ENCODE measurements around the gene SMARCA2. TPM values are rescaled to one million over a fixed set of nuclear protein-coding genes. Genes with fewer than 3 reads are reported as not detected.

Gene SMARCA2
- total and polyA plus RNA-seq, 8 donors: 20.5 to 242 (median 78.5) TPM

- intact Hi-C loops (cut with DNase I; ENCODE audit: low total_unique reads): no loop called here
- Histone ChIP-seq H3K4me3 (no peak overlapping the region), H3K36me3 (peaks cover 17 to 76% (median 61%) of the 10 kb centered on the region in 4 donors), H3K9me3 (no peaks in the 10 kb centered on the region), H3K27me3 (no peaks in the 10 kb centered on the region), H3K27ac (no peak overlapping the region), H3K4me1 (peaks cover 0 to 11% (median 5%) of the 10 kb centered on the region in 4 donors)
- DNase-seq: no peak
- WGBS, 5 donors: 87 to 95% (median 90%) methylated on average over 2 of the region's 2 CpGs
- no peak for TF ChIP-seq POLR2A (IDR thresholded peaks at IDR 0.05)
- no peak for TF ChIP-seq CTCF (IDR thresholded peaks at IDR 0.05)
- TF ChIP-seq POLR2AphosphoS5 (IDR thresholded peaks at IDR 0.05): no peak
- TF ChIP-seq EP300 (IDR thresholded peaks at IDR 0.05): no peak
Observed at GRCh38 chr9:2041736-2042135, 26.6 kb downstream of the SMARCA2 start.

- peaks cover 17 to 76% (median 68%) of the 10 kb centered on the region in 4 donors for H3K36me3 ChIP-seq
- no peak for DNase-seq
- H3K27ac ChIP-seq: no peak overlapping the region
- peaks cover 0 to 8% (median 3%) of the 10 kb centered on the region in 4 donors for H3K4me1 ChIP-seq
- intact Hi-C loops (cut with DNase I; ENCODE audit: low total_unique reads): no loop called here
- 72 to 90% (median 88%) methylated on average over 4 of the region's 4 CpGs for WGBS, 5 donors
- no peaks in the 10 kb centered on the region for H3K9me3 ChIP-seq
- TF ChIP-seq EP300 (IDR thresholded peaks at IDR 0.05): no peak
- no peak for TF ChIP-seq POLR2A (IDR thresholded peaks at IDR 0.05)
- TF ChIP-seq POLR2AphosphoS5 (IDR thresholded peaks at IDR 0.05): no peak
- no peak for TF ChIP-seq CTCF (IDR thresholded peaks at IDR 0.05)
- no peak overlapping the region for H3K4me3 ChIP-seq
- H3K27me3 ChIP-seq: no peaks in the 10 kb centered on the region
Observed at GRCh38 chr9:2043243-2043642, 28.1 kb downstream of the SMARCA2 start.

GRCh38 chr9:2043881-2044462 lies 28.8 kb downstream of the SMARCA2 start:
- H3K4me3 ChIP-seq: no peak overlapping the region
- no peaks in the 10 kb centered on the region for H3K27me3 ChIP-seq
- no peak for DNase-seq
- intact Hi-C loops (cut with DNase I; ENCODE audit: low total_unique reads): no loop called here
- peaks cover 0 to 8% (median 3%) of the 10 kb centered on the region in 4 donors for H3K4me1 ChIP-seq
- peaks cover 17 to 77% (median 66%) of the 10 kb centered on the region in 4 donors for H3K36me3 ChIP-seq
- H3K9me3 ChIP-seq: no peaks in the 10 kb centered on the region
- 79 to 84% (median 84%) methylated on average over 12 of the region's 12 CpGs for WGBS, 5 donors
- H3K27ac ChIP-seq: no peak overlapping the region
- TF ChIP-seq EP300 (IDR thresholded peaks at IDR 0.05) (no peak), POLR2AphosphoS5 (IDR thresholded peaks at IDR 0.05) (no peak), CTCF (IDR thresholded peaks at IDR 0.05) (no peak), POLR2A (IDR thresholded peaks at IDR 0.05) (no peak)

- H3K27me3 ChIP-seq: no peaks in the 10 kb centered on the region
- H3K4me1 ChIP-seq: peaks cover 0 to 8% (median 0%) of the 10 kb centered on the region in 4 donors
- H3K36me3 ChIP-seq: peaks cover 0 to 64% (median 39%) of the 10 kb centered on the region in 4 donors
- WGBS, 5 donors: 81 to 87% (median 86%) methylated on average over 34 to 54 of the region's 54 CpGs
- no peak overlapping the region for H3K27ac ChIP-seq
- DNase-seq: no peak
- H3K9me3 ChIP-seq: no peaks in the 10 kb centered on the region
- H3K4me3 ChIP-seq: no peak overlapping the region
- intact Hi-C loops (cut with DNase I; ENCODE audit: low total_unique reads): no loop called here
- no peak for TF ChIP-seq POLR2AphosphoS5 (IDR thresholded peaks at IDR 0.05)
- no peak for TF ChIP-seq CTCF (IDR thresholded peaks at IDR 0.05)
- TF ChIP-seq EP300 (IDR thresholded peaks at IDR 0.05): no peak
- TF ChIP-seq POLR2A (IDR thresholded peaks at IDR 0.05): no peak
Observed at GRCh38 chr9:2047144-2047671, 32.1 kb downstream of the SMARCA2 start.
